Activated CD4-positive, alpha-beta memory T cell treated with anti-CD3 and anti-CD28 coated beads, Interleukin-2, amount 10 ng/mL, durations not matched to agents 7 days and 5 days (primary cell): ENCODE data around the gene C2CD2L. TPM values are rescaled to one million over a fixed set of nuclear protein-coding genes. Genes with fewer than 3 reads are reported as not detected.
"Not testable (repeated sequence)": the region's sequence is repeated elsewhere in the genome, so short reads cannot be mapped to it uniquely, and the experiment has no call there.

Experiments
- CTCF ChIA-PET: fragments of 350-600 bp; sonication (Branson Sonifier 250); formaldehyde crosslinking; loops from one replicate; lab custom pipeline; 2021; ENCODE audit warnings: antibody characterized with exemption, inconsistent platforms; lab: Charles Lee
- POLR2A ChIA-PET: fragments of 350-600 bp; sonication (Branson Sonifier 250); formaldehyde crosslinking; loops from one replicate; lab custom pipeline; 2021; ENCODE audit warnings: antibody characterized with exemption; lab: Charles Lee
- DNase-seq: peaks from one replicate; pipeline ENCODE4 v3.0.0-alpha.2; 2020
- H3K27ac Mint-ChIP-seq: one replicate; pipeline ENCODE4 v1.8.0; 2021; ENCODE audit warnings: mild to moderate bottlenecking, mixed read lengths
- H3K27me3 Mint-ChIP-seq: one replicate; pipeline ENCODE4 v1.8.0; 2021; ENCODE audit warnings: mixed read lengths
- H3K36me3 Mint-ChIP-seq: one replicate; pipeline ENCODE4 v1.8.0; 2021; ENCODE audit warnings: low read depth, mixed read lengths
- H3K4me1 Mint-ChIP-seq: one replicate; pipeline ENCODE4 v1.8.0; 2021; ENCODE audit warnings: mixed read lengths
- H3K4me3 Mint-ChIP-seq: one replicate; pipeline ENCODE4 v1.8.0; 2021; ENCODE audit warnings: mild to moderate bottlenecking, mixed read lengths
- H3K9me3 Mint-ChIP-seq: one replicate; pipeline ENCODE4 v1.8.0; 2021; ENCODE audit warnings: mixed read lengths
- total RNA-seq, 2 experiments: library from RNA; stranded (reverse); gene quantifications; one replicate each; pipeline ENCODE4 v1.2.3, GENCODE V29; 2021

Gene C2CD2L
- total RNA-seq, 2 experiments from 2014 or later, result 28.5 to 29.2 TPM

GRCh38 chr11:119118227-119118626, 11.1 kb downstream of the C2CD2L start:
- Mint-ChIP-seq H3K27me3 (no peaks in the 10 kb centered on the region), H3K4me3 (no peak overlapping the region), H3K27ac (no peak overlapping the region), H3K36me3 (peaks cover 40% of the 10 kb centered on the region), H3K4me1 (peaks cover 43% of the 10 kb centered on the region), H3K9me3 (no peaks in the 10 kb centered on the region)
- DNase-seq, result no peak
- ChIA-PET CTCF (interaction anchor here (0.6 to 2.1 kb wide), 4 partner anchors 11 to 78 kb away, joined by 3 to 5 read pairs (median 4); partner anchors contain the start of genes C2CD2L and DPAGT1), POLR2A (interaction anchor here (1.5 to 10.6 kb wide), 4 partner anchors 9 to 50 kb away, joined by 3 to 108 read pairs (median 46); partner anchors contain the start of genes C2CD2L, DPAGT1 and VPS11)

DNA sequence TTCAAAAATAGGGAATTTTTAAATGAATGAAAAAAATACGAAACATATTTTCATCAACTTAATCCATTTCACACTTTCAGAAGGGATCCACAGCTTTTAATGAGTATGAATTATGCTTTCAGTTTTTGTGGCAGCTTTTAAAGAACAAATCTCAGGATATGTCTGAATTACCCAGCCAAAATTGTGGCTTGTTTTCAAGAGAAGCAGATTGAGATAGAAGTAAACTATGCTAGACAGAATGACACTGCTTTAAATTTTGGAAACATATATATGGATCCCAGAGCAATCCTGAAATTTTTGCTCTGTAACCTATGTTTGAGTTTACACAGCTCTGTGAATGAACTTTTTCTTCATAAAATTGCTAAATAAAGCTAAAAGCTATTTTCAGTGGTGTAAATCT, 11.8 kb downstream of the C2CD2L start:
- H3K27ac Mint-ChIP-seq, result no peak overlapping the region
- H3K4me1 Mint-ChIP-seq, result peaks cover 43% of the 10 kb centered on the region
- no peaks in the 10 kb centered on the region for H3K9me3 Mint-ChIP-seq
- ChIA-PET CTCF (interaction anchor here (0.7 to 2.1 kb wide), 3 partner anchors 10 to 78 kb away, joined by 3 to 5 read pairs (median 5); partner anchors contain the start of gene DPAGT1), POLR2A (interaction anchor here (1.5 to 10.6 kb wide), 4 partner anchors 9 to 51 kb away, joined by 3 to 108 read pairs (median 46); partner anchors contain the start of genes C2CD2L, DPAGT1 and VPS11)
- DNase-seq, result no peak
- H3K36me3 Mint-ChIP-seq, result peaks cover 38% of the 10 kb centered on the region
- no peaks in the 10 kb centered on the region for H3K27me3 Mint-ChIP-seq
- no peak overlapping the region for H3K4me3 Mint-ChIP-seq

GRCh38 chr11:119120639-119121007, 13.5 kb downstream of the C2CD2L start:
- Mint-ChIP-seq H3K27me3 (no peaks in the 10 kb centered on the region), H3K4me1 (peaks cover 34% of the 10 kb centered on the region), H3K36me3 (peaks cover 32% of the 10 kb centered on the region), H3K4me3 (peak overlapping the region; percentile 93), H3K27ac (peak overlapping the region; percentile 76), H3K9me3 (no peaks in the 10 kb centered on the region)
- no peak for DNase-seq
- ChIA-PET POLR2A (interaction anchor here (1.1 to 10.6 kb wide), 9 partner anchors 11 to 218 kb away, joined by 3 to 108 read pairs (median 9); partner anchors contain the start of genes C2CD2L, DPAGT1, HYOU1 and NLRX1), CTCF (interaction anchor here (1.4 to 1.5 kb wide), 3 partner anchors 14 to 76 kb away, joined by 5 to 7 read pairs (median 5); partner anchors contain the start of gene C2CD2L)

- H3K27me3 Mint-ChIP-seq, result no peaks in the 10 kb centered on the region
- H3K36me3 Mint-ChIP-seq, result peaks cover 27% of the 10 kb centered on the region
- H3K4me3 Mint-ChIP-seq, result peak within 1 kb of the TSS; percentile 93
- H3K4me1 Mint-ChIP-seq, result peaks cover 29% of the 10 kb centered on the region
- ChIA-PET POLR2A (interaction anchor here (0.6 to 10.6 kb wide), 12 partner anchors 12 to 200 kb away, joined by 3 to 108 read pairs (median 5); partner anchors contain the start of genes C2CD2L, DPAGT1, HMBS and HYOU1), CTCF (interaction anchor here (1.0 to 1.5 kb wide), 7 partner anchors 14 to 202 kb away, joined by 3 to 7 read pairs (median 5); partner anchors contain the start of genes C2CD2L, CBL and NLRX1)
- no peaks in the 10 kb centered on the region for H3K9me3 Mint-ChIP-seq
- DNase-seq, result peak; percentile 100
- peak within 1 kb of the TSS; percentile 76 for H3K27ac Mint-ChIP-seq
These were observed 14.1 kb downstream of the C2CD2L start, which contains the start of gene HINFP for GRCh38 chr11:119121008-119121810. TSS of gene HINFP (plus strand) at chr11:119121580. CDS start at chr11:119126945, 5,365 bp downstream.

DNA sequence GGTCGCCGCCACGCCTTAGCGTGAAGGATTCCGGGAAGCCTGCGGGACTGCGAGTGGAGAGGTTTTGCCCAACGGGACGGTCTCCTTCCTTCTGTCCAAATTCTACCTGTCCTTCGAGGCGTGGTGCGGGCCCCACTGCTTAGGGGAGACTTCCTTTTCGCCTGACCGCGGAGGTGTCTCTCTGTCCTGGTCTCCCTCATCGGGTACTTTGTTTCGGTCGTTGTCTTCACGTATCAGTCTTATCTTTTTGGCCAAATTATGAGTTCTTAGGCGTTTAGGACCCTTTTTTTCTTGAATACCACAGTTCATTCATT, 14.6 kb downstream of the C2CD2L start:
- Mint-ChIP-seq H3K9me3 (no peaks in the 10 kb centered on the region), H3K27ac (peak overlapping the region; percentile 76), H3K4me1 (peaks cover 32% of the 10 kb centered on the region), H3K4me3 (peak overlapping the region; percentile 93), H3K27me3 (no peaks in the 10 kb centered on the region), H3K36me3 (peaks cover 29% of the 10 kb centered on the region)
- DNase-seq, result no peak
- CTCF ChIA-PET, result interaction anchor here (1.0 to 1.5 kb wide), 8 partner anchors 15 to 1563 kb away, joined by 3 to 7 read pairs (median 5); partner anchors contain the start of genes C2CD2L, CBL and NLRX1
- POLR2A ChIA-PET, result interaction anchor here (0.9 to 10.6 kb wide), 12 partner anchors 12 to 200 kb away, joined by 3 to 108 read pairs (median 8); partner anchors contain the start of genes C2CD2L, DPAGT1, HMBS and HYOU1

DNA sequence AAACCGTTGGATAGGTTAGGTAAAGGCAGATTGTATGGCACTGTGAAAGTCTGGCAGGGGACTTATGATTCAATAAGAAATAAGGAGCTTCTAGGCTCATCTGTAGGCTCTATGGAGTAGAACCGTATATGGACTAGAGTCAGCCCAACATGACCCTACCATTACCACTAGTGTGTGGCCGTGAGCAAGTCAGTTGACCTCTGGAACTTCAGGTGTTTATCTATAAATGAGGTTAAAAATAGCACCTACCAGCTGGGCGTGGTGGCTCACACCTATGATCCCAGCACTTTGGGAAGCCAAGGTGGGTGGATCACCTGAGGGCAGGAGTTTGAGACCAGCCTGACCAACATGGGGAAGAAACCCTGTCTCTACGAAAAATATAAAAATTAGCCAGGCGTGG, 18.7 kb downstream of the C2CD2L start:
- ChIA-PET POLR2A (interaction anchor here (1.2 kb wide), 1 partner anchor 24 kb away, joined by 5 read pairs; the partner anchor contains the start of gene DPAGT1), CTCF (no interaction called here)
- H3K4me1 Mint-ChIP-seq, result peaks cover 30% of the 10 kb centered on the region
- H3K36me3 Mint-ChIP-seq, result peaks cover 28% of the 10 kb centered on the region
- H3K9me3 Mint-ChIP-seq, result no peaks in the 10 kb centered on the region
- no peaks in the 10 kb centered on the region for H3K27me3 Mint-ChIP-seq
- H3K27ac Mint-ChIP-seq, result no peak overlapping the region
- DNase-seq, result no peak
- H3K4me3 Mint-ChIP-seq, result no peak overlapping the region

GRCh38 chr11:119126675-119127268, 19.6 kb downstream of the C2CD2L start:
- Mint-ChIP-seq H3K4me1 (peaks cover 26% of the 10 kb centered on the region), H3K4me3 (no peak overlapping the region), H3K27me3 (no peaks in the 10 kb centered on the region), H3K36me3 (peaks cover 38% of the 10 kb centered on the region), H3K9me3 (no peaks in the 10 kb centered on the region), H3K27ac (no peak overlapping the region)
- no peak for DNase-seq
- ChIA-PET CTCF (interaction anchor here (1.3 kb wide), 1 partner anchor 27 kb away, joined by 4 read pairs; no protein-coding TSS in a partner anchor), POLR2A (interaction anchor here (1.0 to 1.2 kb wide), 2 partner anchors 20 to 25 kb away, joined by 3 to 5 read pairs; partner anchors contain the start of gene DPAGT1)

DNA sequence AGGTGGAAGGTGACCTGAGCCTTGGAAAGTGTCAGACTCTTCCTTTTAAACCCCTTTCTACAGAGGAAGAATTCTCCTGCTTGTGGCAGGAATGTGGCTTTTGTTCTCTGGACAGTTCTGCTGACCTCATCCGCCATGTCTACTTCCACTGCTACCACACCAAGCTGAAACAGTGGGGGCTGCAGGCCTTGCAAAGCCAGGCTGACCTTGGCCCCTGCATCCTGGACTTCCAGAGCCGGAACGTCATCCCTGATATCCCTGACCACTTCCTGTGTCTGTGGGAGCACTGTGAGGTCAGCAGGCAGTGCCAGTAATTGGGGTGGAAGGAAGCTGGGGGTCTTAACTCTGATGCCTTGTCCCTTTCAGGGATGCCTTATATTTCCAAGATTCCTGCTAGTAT, 23.5 kb downstream of the C2CD2L start:
- H3K36me3 Mint-ChIP-seq, result peaks cover 43% of the 10 kb centered on the region
- H3K4me3 Mint-ChIP-seq, result no peak overlapping the region
- DNase-seq, result no peak
- CTCF ChIA-PET, result no interaction called here
- no peaks in the 10 kb centered on the region for H3K9me3 Mint-ChIP-seq
- H3K4me1 Mint-ChIP-seq, result peaks cover 10% of the 10 kb centered on the region
- POLR2A ChIA-PET, result no interaction called here
- H3K27me3 Mint-ChIP-seq, result no peaks in the 10 kb centered on the region
- H3K27ac Mint-ChIP-seq, result no peak overlapping the region

DNA sequence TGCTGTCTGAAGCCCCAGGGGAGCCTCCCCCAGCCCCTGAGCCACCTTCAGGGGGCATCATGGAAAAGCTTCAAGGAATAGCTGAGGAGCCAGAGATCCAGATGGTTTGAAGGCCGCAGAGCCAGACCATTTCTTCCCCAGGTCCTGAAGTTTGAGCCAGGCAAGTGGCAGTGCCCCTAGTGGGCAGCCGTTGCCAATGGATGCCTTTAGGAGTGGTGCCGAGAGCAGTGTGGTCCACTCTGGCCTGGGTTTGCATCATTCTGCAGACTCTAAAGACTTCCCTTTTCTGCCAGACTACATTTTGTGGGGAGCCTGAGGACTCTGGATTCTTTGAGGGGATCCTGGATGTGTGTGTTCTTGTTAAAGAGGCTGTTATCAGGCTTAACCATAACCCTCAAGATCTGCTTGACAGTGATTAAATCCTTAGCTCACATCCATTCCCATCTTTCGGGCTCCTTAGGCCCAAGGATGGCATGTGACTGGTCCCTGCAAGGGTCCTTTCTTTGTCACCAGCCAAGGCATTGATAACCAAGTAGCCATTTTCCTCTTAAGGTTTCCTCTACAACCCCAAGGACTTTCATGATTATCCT, 27.3 kb downstream of the C2CD2L start:
- Mint-ChIP-seq H3K27ac (no peak overlapping the region), H3K4me1 (no peaks in the 10 kb centered on the region), H3K9me3 (no peaks in the 10 kb centered on the region), H3K36me3 (peaks cover 36% of the 10 kb centered on the region), H3K27me3 (peaks cover 11% of the 10 kb centered on the region), H3K4me3 (no peak overlapping the region)
- ChIA-PET CTCF (interaction anchor here (0.8 to 1.5 kb wide), 5 partner anchors 14 to 62 kb away, joined by 3 to 5 read pairs (median 3); partner anchors contain the start of genes ABCG4 and C2CD2L), POLR2A (no interaction called here)
- no peak for DNase-seq

GRCh38 chr11:119139276-119139675, 32.1 kb downstream of the C2CD2L start:
- H3K27me3 Mint-ChIP-seq, result peaks cover 24% of the 10 kb centered on the region
- H3K4me3 Mint-ChIP-seq, CTCF ChIA-PET, POLR2A ChIA-PET, H3K4me1 Mint-ChIP-seq, DNase-seq, H3K36me3 Mint-ChIP-seq, H3K9me3 Mint-ChIP-seq, H3K27ac Mint-ChIP-seq: not testable (repeated sequence)

DNA sequence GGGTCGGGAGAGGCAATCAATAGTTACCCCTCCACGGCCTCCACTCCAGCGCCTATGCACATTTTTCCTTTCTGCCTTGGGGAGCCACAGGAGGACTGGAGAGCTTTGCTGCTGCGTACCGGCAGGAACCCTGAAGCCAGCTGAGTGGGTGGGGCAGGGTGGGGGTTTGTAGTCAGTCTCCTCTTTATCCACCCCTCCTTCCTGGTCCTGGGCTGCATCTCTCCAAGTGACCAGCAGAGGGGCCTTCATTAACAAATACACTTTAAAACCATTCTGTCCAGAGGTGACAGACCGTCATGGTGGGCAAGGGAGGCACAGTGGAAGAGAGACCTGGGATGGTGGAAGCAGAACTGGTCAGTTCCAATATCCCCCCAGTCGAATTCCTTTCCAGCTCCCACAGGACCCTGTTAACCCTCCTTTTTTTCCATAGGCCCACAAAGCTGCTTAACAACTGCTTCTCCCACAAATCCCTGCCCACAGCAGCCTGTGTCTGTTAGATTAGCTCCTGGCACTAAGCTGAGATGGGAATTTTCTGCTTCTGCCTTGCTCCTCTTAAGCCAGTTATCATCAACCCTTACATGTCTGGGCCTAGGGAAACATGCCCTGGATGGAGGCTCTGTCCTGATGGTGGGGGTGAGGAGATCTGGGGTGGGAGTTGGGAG, 37.8 kb downstream of the C2CD2L start:
- Mint-ChIP-seq H3K27ac (no peak overlapping the region), H3K9me3 (no peaks in the 10 kb centered on the region), H3K36me3 (no peaks in the 10 kb centered on the region), H3K27me3 (peaks cover 49% of the 10 kb centered on the region), H3K4me1 (peaks cover 2% of the 10 kb centered on the region), H3K4me3 (no peak overlapping the region)
- ChIA-PET CTCF (interaction anchor here (1.0 to 1.3 kb wide), 2 partner anchors 15 to 23 kb away, joined by 3 to 6 read pairs; partner anchors contain the start of gene HINFP), POLR2A (interaction anchor here (1.4 kb wide), 1 partner anchor 50 kb away, joined by 7 read pairs; a partner anchor contains a TSS)
- DNase-seq, result peak; percentile 37
